ENCODE data around the gene SNRK.

DNA sequence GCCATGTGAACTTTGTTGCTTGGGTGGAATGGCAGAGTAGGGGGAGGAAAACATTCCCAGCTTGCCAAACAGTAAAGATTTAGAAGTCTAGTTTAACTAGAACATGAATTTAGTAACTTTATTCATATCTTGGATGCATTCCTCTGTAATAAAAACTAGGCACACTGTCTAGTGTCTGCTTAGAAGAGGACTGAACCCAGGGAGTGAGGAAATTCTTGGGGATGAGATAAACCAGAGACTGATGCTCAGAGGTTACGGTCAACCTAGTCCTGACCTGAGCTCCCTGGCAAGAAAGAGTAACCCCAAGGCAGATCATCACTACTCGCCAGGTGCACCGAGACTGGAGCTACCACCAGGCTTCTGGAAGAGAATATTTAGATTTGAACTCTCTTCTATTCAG is 58.2 kb downstream of the SNRK start:
- TF ChIP-seq, protein P1, sequence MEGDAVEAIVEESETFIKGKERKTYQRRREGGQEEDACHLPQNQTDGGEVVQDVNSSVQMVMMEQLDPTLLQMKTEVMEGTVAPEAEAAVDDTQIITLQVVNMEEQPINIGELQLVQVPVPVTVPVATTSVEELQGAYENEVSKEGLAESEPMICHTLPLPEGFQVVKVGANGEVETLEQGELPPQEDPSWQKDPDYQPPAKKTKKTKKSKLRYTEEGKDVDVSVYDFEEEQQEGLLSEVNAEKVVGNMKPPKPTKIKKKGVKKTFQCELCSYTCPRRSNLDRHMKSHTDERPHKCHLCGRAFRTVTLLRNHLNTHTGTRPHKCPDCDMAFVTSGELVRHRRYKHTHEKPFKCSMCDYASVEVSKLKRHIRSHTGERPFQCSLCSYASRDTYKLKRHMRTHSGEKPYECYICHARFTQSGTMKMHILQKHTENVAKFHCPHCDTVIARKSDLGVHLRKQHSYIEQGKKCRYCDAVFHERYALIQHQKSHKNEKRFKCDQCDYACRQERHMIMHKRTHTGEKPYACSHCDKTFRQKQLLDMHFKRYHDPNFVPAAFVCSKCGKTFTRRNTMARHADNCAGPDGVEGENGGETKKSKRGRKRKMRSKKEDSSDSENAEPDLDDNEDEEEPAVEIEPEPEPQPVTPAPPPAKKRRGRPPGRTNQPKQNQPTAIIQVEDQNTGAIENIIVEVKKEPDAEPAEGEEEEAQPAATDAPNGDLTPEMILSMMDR (IDR thresholded peaks at IDR 0.05): no peak
- no peak for TF ChIP-seq POLR2A (IDR thresholded peaks at IDR 0.05)
- TF ChIP-seq POLR2AphosphoS5 (IDR thresholded peaks at IDR 0.05): no peak
- TF ChIP-seq EP300 (IDR thresholded peaks at IDR 0.05): no peak
